HEK293 (cell line): Measurements from ENCODE around the gene CDH2.

ENCODE experiments used
- CTCF ChIA-PET: fragments of 350-600 bp; formaldehyde crosslinking; extraction: SDS; loops from one replicate; lab custom pipeline; 2021; ENCODE audit warnings: antibody characterized with exemption; lab: Yijun Ruan, JAX
- POLR2A ChIA-PET: fragments of 300-600 bp; formaldehyde crosslinking; extraction: SDS; loops from one replicate; lab custom pipeline; 2020; ENCODE audit warnings: antibody characterized with exemption, inconsistent platforms; lab: Yijun Ruan, JAX
- H3K27ac ChIP-seq: fragments of 200-500 bp; sonication (Bioruptor generic); 2 replicates; pipeline ENCODE4 v1.5.1; 2014; ENCODE audit warnings: low read depth, low read length, control low read depth, inconsistent platforms; ENCODE audit errors: extremely low read depth
- H3K36me3 ChIP-seq, 2 experiments: fragments of 200-500 bp in 1 of 2; sonication (Bioruptor generic) in 1 of 2; 1 replicate in 1 of 2; 2 replicates in 1 of 2; pipeline ENCODE4 v1.5.1; 2014 to 2017; ENCODE audit warnings: inconsistent platforms in 2 of 2, low read length in 2 of 2; ENCODE audit not compliant: control insufficient read depth in 2 of 2, insufficient read depth in 1 of 2
- H3K4me1 ChIP-seq: fragments of 200-500 bp; sonication (Bioruptor generic); 2 replicates; pipeline ENCODE4 v1.5.1; 2014; ENCODE audit warnings: mild to moderate bottlenecking, low read length, inconsistent platforms; ENCODE audit not compliant: control insufficient read depth, insufficient read depth
- H3K4me3 ChIP-seq: 2 replicates; pipeline ENCODE4 v1.5.1; 2011; ENCODE audit warnings: low read depth, mild to moderate bottlenecking, control low read depth, low read length, moderate library complexity
- H3K9me3 ChIP-seq: fragments of 200-500 bp; sonication (Bioruptor generic); 2 replicates; pipeline ENCODE4 v1.5.1; 2014; ENCODE audit warnings: low read depth, low read length, inconsistent platforms; ENCODE audit not compliant: control insufficient read depth, insufficient read depth
- HOXA7 ChIP-seq: sonication (generic); formaldehyde crosslinking; IDR thresholded peaks from 2 replicates; pipeline ENCODE4 v1.8.1; 2022; ENCODE audit warnings: missing genetic modification reagents, borderline replicate concordance
- IKZF3 ChIP-seq: fragments of 450-650 bp; IDR thresholded peaks from 2 replicates; pipeline ENCODE4 v1.5.0; 2018; ENCODE audit warnings: missing biosample characterization, mild to moderate bottlenecking, missing genetic modification characterization, moderate library complexity
- REPIN1 ChIP-seq: fragments of 450-650 bp; formaldehyde crosslinking; IDR thresholded peaks from 2 replicates; pipeline ENCODE4 v1.5.1; 2017; ENCODE audit warnings: missing biosample characterization, missing genetic modification characterization, low read depth
- SETDB1 ChIP-seq: IDR thresholded peaks from one replicate; pipeline ENCODE4 v1.6.1; 2017; ENCODE audit warnings: mild to moderate bottlenecking, low read length, moderate library complexity, mixed read lengths; ENCODE audit not compliant: insufficient read length
- YY2 ChIP-seq: fragments of 450-650 bp; formaldehyde crosslinking; IDR thresholded peaks from 2 replicates; pipeline ENCODE4 v1.5.1; 2016; ENCODE audit warnings: missing biosample characterization, missing genetic modification characterization
- ZBTB48 ChIP-seq: fragments of 450-650 bp; formaldehyde crosslinking; IDR thresholded peaks from 2 replicates; pipeline ENCODE4 v1.5.1; 2016; ENCODE audit warnings: missing biosample characterization, missing genetic modification characterization
- ZFP41 ChIP-seq: fragments of 450-650 bp; formaldehyde crosslinking; IDR thresholded peaks from 2 replicates; pipeline ENCODE4 v1.5.1; 2016; ENCODE audit warnings: missing biosample characterization, missing genetic modification characterization, borderline replicate concordance
- ZNF10 ChIP-seq: fragments of 450-650 bp; formaldehyde crosslinking; IDR thresholded peaks from 2 replicates; pipeline ENCODE4 v1.5.1; 2017; ENCODE audit warnings: missing biosample characterization, missing genetic modification characterization
- ZNF140 ChIP-seq: fragments of 450-650 bp; formaldehyde crosslinking; IDR thresholded peaks from 2 replicates; pipeline ENCODE4 v1.5.1; 2016; ENCODE audit warnings: missing biosample characterization, missing genetic modification characterization
- ZNF146 ChIP-seq: fragments of 450-650 bp; formaldehyde crosslinking; IDR thresholded peaks from 2 replicates; pipeline ENCODE4 v1.5.1; 2016; ENCODE audit warnings: missing biosample characterization, missing genetic modification characterization
- ZNF184 ChIP-seq: fragments of 450-650 bp; IDR thresholded peaks from 2 replicates; pipeline ENCODE4 v1.5.1; 2018; ENCODE audit warnings: missing biosample characterization, mild to moderate bottlenecking, missing genetic modification characterization
- ZNF19 ChIP-seq: fragments of 450-650 bp; formaldehyde crosslinking; IDR thresholded peaks from 2 replicates; pipeline ENCODE4; 2016; ENCODE audit warnings: missing biosample characterization, missing genetic modification characterization, low read depth
- ZNF2 ChIP-seq: fragments of 450-650 bp; formaldehyde crosslinking; IDR thresholded peaks from 2 replicates; pipeline ENCODE4 v1.5.1; 2016; ENCODE audit warnings: missing biosample characterization, missing genetic modification characterization
- ZNF280C ChIP-seq: fragments of 450-650 bp; formaldehyde crosslinking; IDR thresholded peaks from 2 replicates; pipeline ENCODE4 v1.5.1; 2016; ENCODE audit warnings: missing biosample characterization, missing genetic modification characterization
- ZNF585B ChIP-seq: fragments of 450-650 bp; formaldehyde crosslinking; IDR thresholded peaks from 2 replicates; pipeline ENCODE4 v1.5.1; 2016; ENCODE audit warnings: missing biosample characterization, missing genetic modification characterization
- ZNF664 ChIP-seq: fragments of 450-650 bp; formaldehyde crosslinking; IDR thresholded peaks from 2 replicates; pipeline ENCODE4 v1.5.1; 2016; ENCODE audit warnings: missing biosample characterization, missing genetic modification characterization
- ZNF701 ChIP-seq: fragments of 450-650 bp; formaldehyde crosslinking; IDR thresholded peaks from 2 replicates; pipeline ENCODE4 v1.5.1; 2016; ENCODE audit warnings: missing biosample characterization, missing genetic modification characterization
- TF ChIP-seq, protein P1 (sequence below): fragments of 450-650 bp; formaldehyde crosslinking; IDR thresholded peaks from 2 replicates; pipeline ENCODE4 v1.5.1; 2017; ENCODE audit warnings: missing biosample characterization, missing genetic modification characterization
- TF ChIP-seq, protein P2 (sequence below): fragments of 450-650 bp; formaldehyde crosslinking; IDR thresholded peaks from 2 replicates; pipeline ENCODE4 v1.5.1; 2016; ENCODE audit warnings: missing biosample characterization, missing genetic modification characterization
- TF ChIP-seq, protein P3 (sequence below): fragments of 450-650 bp; formaldehyde crosslinking; conservative IDR thresholded peaks from 2 replicates; pipeline ENCODE4 v1.5.1; 2016; ENCODE audit warnings: low read depth, missing biosample characterization, missing genetic modification characterization
- TF ChIP-seq, protein P4 (sequence below): fragments of 450-650 bp; IDR thresholded peaks from 2 replicates; pipeline ENCODE4 v1.5.1; 2018; ENCODE audit warnings: missing biosample characterization, missing genetic modification characterization

The CDH2 gene

GRCh38 chr18:28147674-28148171 lies 29.2 kb downstream of the CDH2 start (continued):
- TF ChIP-seq, protein P1, sequence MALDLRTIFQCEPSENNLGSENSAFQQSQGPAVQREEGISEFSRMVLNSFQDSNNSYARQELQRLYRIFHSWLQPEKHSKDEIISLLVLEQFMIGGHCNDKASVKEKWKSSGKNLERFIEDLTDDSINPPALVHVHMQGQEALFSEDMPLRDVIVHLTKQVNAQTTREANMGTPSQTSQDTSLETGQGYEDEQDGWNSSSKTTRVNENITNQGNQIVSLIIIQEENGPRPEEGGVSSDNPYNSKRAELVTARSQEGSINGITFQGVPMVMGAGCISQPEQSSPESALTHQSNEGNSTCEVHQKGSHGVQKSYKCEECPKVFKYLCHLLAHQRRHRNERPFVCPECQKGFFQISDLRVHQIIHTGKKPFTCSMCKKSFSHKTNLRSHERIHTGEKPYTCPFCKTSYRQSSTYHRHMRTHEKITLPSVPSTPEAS (tag by site-specific recombination): no peak

DNA sequence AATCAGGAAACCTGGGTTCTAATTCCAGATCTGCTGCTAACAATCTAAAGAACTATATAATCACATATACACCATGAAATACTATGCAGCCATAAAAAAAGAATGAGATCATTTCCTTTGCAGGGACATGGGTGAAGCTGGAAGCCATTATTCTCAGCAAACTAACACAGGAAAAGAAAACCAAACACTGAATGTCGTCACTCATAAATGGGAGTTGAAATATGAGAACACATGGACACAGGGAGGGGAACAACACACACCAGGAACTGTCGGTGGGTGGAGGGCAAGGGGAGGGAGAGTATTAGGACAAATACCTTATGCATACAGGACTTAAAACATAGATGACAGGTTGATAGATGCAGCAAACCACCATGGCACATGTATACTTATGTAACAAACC lies 33.2 kb downstream of the CDH2 start:
- Histone ChIP-seq H3K27ac (no peak overlapping the region), H3K4me1 (peaks cover 12% of the 10 kb centered on the region)
- CTCF ChIA-PET: interaction anchor here (0.7 kb wide), 1 partner anchor 494 kb away, joined by 4 read pairs; no protein-coding TSS in a partner anchor
- TF ChIP-seq ZNF585B (tag by site-specific recombination): no peak
- TF ChIP-seq SETDB1: peak; percentile 78
- 0 out of 2 replicates have a peak, but pooled peaks have one; percentile 34 for TF ChIP-seq ZNF146 (tag by site-specific recombination)
- TF ChIP-seq, protein P2, sequence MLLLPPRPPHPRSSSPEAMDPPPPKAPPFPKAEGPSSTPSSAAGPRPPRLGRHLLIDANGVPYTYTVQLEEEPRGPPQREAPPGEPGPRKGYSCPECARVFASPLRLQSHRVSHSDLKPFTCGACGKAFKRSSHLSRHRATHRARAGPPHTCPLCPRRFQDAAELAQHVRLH (tag by site-specific recombination): peak; percentile 35; the same call in 1 of the 2 replicates
- TF ChIP-seq ZFP41 (tag by site-specific recombination): no peak
- TF ChIP-seq, protein P1 (tag by site-specific recombination): no peak
- TF ChIP-seq, all 188 proteins: peak for 3
- peaks cover 0 to 7% of the 10 kb centered on the region in 2 experiments; a peak in 1 of 3 replicates for H3K36me3 ChIP-seq
- POLR2A ChIA-PET: no interaction called here
- no peak overlapping the region for H3K4me3 ChIP-seq
- no peaks in the 10 kb centered on the region for H3K9me3 ChIP-seq

- Histone ChIP-seq H3K36me3 (peaks cover 0 to 3% of the 10 kb centered on the region in 2 experiments; a peak in 1 of 3 replicates), H3K9me3 (no peaks in the 10 kb centered on the region), H3K4me1 (peaks cover 4% of the 10 kb centered on the region; the same call in 1 of the 2 replicates), H3K27ac (no peak overlapping the region), H3K4me3 (no peak overlapping the region)
- CTCF ChIA-PET: no interaction called here
- POLR2A ChIA-PET: no interaction called here
- no peak for TF ChIP-seq REPIN1
- no peak for TF ChIP-seq IKZF3
- no peak for TF ChIP-seq ZNF2 (tag by site-specific recombination)
- TF ChIP-seq, protein P3, sequence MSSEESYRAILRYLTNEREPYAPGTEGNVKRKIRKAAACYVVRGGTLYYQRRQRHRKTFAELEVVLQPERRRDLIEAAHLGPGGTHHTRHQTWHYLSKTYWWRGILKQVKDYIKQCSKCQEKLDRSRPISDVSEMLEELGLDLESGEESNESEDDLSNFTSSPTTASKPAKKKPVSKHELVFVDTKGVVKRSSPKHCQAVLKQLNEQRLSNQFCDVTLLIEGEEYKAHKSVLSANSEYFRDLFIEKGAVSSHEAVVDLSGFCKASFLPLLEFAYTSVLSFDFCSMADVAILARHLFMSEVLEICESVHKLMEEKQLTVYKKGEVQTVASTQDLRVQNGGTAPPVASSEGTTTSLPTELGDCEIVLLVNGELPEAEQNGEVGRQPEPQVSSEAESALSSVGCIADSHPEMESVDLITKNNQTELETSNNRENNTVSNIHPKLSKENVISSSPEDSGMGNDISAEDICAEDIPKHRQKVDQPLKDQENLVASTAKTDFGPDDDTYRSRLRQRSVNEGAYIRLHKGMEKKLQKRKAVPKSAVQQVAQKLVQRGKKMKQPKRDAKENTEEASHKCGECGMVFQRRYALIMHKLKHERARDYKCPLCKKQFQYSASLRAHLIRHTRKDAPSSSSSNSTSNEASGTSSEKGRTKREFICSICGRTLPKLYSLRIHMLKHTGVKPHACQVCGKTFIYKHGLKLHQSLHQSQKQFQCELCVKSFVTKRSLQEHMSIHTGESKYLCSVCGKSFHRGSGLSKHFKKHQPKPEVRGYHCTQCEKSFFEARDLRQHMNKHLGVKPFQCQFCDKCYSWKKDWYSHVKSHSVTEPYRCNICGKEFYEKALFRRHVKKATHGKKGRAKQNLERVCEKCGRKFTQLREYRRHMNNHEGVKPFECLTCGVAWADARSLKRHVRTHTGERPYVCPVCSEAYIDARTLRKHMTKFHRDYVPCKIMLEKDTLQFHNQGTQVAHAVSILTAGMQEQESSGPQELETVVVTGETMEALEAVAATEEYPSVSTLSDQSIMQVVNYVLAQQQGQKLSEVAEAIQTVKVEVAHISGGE: no peak
- no peak for TF ChIP-seq ZNF19 (tag by site-specific recombination)
- TF ChIP-seq YY2 (tag by site-specific recombination): no peak
- no peak for TF ChIP-seq ZNF140
- no peak for TF ChIP-seq ZBTB48 (tag by site-specific recombination)
- TF ChIP-seq ZNF664 (tag by site-specific recombination): no peak
- TF ChIP-seq ZNF10 (tag by site-specific recombination): no peak
- TF ChIP-seq HOXA7 (CRISPR knock-in tag): no peak
- TF ChIP-seq ZNF184 (tag by site-specific recombination): no peak
- no peak for TF ChIP-seq ZNF701 (tag by site-specific recombination)
- TF ChIP-seq, protein P4, sequence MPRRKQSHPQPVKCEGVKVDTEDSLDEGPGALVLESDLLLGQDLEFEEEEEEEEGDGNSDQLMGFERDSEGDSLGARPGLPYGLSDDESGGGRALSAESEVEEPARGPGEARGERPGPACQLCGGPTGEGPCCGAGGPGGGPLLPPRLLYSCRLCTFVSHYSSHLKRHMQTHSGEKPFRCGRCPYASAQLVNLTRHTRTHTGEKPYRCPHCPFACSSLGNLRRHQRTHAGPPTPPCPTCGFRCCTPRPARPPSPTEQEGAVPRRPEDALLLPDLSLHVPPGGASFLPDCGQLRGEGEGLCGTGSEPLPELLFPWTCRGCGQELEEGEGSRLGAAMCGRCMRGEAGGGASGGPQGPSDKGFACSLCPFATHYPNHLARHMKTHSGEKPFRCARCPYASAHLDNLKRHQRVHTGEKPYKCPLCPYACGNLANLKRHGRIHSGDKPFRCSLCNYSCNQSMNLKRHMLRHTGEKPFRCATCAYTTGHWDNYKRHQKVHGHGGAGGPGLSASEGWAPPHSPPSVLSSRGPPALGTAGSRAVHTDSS (tag by site-specific recombination): no peak
- no peak for TF ChIP-seq ZNF280C (tag by site-specific recombination)
Measured at GRCh38 chr18:28138816-28139215, 38.1 kb downstream of the CDH2 start.
